Body of pancreas (tissue), 4 donors: ENCODE data around the gene LRRC10B.

Experiments used
- CTCF ChIP-seq, 7 experiments: fragments of 450-650 bp in 4 of 7; fragments of 200-600 bp in 3 of 7; sonication (generic) in 3 of 7; IDR thresholded peaks; one replicate each; pipeline ENCODE4 v1.5.1; 2016 to 2019; ENCODE audit warnings: antibody characterized with exemption in 7 of 7
- POLR2A ChIP-seq, 3 donors: fragments of 450-650 bp; IDR thresholded peaks; one replicate each; pipeline ENCODE4 v1.6.1; 2016; ENCODE audit warnings: antibody characterized with exemption in 3 of 3, mild to moderate bottlenecking in 2 of 3

DNA sequence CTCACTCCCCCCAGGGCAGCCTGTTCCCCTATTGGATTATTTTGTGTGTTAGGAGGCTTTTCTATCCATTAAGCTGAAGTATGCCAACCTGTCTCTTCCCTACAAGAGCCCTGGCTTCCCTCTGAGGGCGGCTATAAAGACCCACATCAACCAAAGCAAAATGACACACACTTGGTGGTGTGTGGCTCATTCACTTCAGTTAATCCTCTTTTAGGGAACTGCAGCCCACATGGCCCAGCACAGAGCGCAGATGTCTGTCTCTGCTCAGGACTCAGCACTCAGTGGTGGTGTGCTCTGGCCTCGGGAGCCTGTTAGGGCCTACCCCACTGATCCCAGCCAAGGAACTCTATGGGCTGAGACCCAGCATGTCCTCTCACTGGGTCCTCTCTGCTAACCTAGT, 32.2 kb upstream of the LRRC10B start:
- TF ChIP-seq CTCF (IDR thresholded peaks at IDR 0.05) = no peak
- TF ChIP-seq POLR2A (IDR thresholded peaks at IDR 0.05) = no peak
